Raji (cell line): ENCODE measurements around the gene NUBPL.

ENCODE experiments used
- POLR2A ChIP-seq: IDR thresholded peaks from 2 replicates; pipeline ENCODE4 v1.6.1; 2011; ENCODE audit warnings: low read depth, low read length, control low read depth; ENCODE audit not compliant: insufficient read depth

The NUBPL gene

DNA sequence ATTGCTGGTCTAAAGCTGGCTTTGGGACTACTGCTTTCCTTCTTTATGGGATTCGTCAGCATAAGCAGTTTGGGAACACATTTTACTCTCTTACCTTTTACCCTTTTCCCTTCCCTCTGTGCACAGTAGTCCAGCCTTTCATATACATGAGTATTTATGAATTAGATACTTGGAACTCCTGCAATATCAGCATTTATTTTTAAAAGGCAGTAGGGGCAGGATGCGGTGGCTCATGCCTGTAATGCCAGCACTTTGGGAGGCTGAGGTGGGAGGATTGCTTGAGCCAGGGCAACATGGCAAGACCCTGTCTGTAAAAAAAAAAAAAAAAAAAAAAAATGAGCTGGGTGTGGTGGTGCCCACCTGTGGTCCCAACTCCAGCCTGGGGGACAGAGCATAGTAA lies 3.0 kb downstream of the NUBPL start:
- no peak for TF ChIP-seq POLR2A

DNA sequence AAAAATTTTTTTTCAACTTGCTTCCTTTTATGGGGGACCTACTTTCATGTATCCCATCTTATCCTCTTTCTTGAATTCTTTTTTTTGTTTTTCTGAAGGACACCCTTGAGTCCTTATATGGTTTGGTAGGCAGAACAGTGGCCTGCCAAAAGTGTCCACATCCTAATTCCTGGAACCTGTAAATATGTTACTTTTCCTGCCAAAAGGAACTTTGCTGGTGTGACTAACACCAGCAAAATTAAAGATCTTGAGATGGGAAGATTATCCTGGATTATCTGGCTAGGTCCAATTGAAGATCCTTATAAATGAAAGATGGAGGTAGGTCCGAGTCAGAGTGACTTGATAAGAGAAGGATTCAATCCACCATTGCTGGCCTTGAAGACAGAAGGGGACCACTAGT lies 5.3 kb downstream of the NUBPL start:
- no peak for TF ChIP-seq POLR2A

DNA sequence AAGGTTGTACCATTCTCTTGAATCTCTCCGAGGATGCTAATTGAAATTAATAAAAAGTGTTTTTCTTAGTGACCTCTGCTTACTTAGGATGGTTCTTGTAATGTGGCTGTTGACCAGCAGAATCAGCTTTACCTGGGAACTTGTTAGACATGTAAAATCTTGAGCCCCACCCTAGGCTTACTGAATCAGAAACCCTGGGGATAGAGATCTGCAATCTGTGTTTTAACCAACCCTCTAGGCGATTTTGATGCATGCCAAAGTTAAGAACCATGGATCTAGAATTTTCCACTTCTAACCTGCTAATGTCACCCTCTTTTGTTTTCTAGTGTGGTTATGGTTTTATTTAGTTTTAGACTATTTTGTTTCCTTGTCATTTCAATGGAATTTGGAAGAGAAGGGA lies 6.5 kb downstream of the NUBPL start:
- TF ChIP-seq POLR2A = no peak

DNA sequence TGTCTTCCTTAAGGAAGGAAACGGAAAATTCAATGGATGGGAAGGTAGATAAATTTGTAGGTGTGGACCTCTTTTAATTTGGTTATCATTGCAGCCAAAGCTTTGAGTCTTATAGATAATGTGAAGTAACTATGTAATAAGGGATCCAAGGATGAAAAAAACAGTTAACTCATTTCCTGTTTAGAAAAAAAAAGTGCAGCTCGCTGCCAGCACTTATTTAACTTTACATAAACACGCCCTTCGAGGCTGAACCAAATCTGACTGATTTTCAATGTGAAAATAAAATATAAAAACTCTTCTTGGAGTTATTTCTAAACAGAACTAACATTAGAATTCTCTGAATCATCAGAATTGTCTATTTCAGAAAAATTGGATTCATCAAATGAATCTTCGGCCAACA lies 7.0 kb downstream of the NUBPL start:
- TF ChIP-seq POLR2A = no peak

DNA sequence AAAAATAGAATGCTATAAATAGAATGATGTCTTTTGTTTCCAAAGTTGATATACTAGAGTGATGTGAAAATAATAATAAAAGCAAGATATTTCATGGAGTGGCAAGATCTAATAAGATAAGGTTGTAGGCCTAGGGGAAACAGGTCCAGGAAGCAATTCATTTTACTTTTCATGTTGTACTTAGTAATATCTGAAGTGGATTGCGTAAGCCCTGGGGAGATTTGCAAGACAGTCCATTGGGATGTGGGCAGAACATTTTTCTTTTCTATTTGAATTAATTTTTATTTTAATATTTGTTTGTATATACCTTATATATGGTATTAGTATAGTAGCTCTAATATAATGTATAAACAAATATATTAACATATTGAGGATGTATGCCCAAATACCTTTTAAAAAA lies 7.5 kb downstream of the NUBPL start:
- TF ChIP-seq POLR2A = no peak

DNA sequence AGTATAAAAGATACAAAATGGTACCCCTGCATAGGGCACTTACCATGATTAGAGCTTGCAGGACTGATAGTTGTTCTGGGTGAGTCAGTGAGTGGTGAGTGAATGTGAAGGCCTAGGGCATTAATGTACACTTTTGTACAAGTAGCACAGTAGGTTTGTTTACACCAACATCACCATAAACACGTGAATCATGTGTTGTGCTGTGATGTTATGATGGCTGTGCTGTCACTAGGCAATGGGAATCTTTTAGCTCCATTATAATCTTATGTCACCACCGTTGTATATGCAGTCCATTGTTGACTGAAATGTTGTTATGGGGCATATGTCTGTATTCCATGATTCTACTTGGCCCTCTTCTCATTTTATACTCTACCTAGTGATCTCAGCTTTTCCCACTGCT lies 11.8 kb downstream of the NUBPL start:
- TF ChIP-seq POLR2A = no peak

DNA sequence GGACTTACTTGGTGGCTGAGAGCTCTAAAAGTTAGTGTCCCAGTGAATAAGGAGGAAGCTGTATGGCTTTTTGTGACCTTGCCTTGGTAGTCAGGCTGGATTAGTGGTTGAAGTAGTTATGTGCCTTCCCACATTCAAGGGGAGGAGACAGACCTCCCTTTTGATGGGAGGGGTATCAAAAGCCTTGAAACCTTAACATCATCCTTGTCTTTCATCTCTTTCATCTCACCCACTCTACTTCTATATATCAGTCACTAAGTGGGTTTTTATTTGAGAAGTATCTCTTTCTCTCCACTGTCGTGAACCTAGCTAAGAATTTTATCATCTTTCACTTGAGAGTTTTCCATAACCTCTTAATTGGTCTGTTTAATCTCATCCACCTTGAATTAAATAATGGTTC lies 15.7 kb downstream of the NUBPL start:
- no peak for TF ChIP-seq POLR2A

DNA sequence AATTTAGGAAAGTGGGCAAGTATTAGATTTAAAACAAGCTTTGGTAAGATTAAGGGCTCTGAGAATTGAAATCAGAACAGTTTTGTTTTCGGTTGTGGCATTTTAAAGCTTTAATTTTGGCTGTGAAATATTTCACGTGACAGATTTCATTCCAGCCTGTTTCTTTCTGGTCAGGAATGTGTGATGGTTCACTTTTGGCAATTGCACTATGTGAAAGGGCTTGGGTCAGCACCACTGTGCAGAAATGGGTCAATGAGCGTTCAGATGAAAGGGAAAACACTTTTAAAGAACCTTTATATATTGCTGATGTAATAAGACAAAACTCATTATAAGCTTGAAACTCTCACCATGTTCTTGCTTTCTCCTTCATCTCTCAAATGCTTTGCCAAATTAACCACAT lies 17.1 kb downstream of the NUBPL start:
- TF ChIP-seq POLR2A = no peak

DNA sequence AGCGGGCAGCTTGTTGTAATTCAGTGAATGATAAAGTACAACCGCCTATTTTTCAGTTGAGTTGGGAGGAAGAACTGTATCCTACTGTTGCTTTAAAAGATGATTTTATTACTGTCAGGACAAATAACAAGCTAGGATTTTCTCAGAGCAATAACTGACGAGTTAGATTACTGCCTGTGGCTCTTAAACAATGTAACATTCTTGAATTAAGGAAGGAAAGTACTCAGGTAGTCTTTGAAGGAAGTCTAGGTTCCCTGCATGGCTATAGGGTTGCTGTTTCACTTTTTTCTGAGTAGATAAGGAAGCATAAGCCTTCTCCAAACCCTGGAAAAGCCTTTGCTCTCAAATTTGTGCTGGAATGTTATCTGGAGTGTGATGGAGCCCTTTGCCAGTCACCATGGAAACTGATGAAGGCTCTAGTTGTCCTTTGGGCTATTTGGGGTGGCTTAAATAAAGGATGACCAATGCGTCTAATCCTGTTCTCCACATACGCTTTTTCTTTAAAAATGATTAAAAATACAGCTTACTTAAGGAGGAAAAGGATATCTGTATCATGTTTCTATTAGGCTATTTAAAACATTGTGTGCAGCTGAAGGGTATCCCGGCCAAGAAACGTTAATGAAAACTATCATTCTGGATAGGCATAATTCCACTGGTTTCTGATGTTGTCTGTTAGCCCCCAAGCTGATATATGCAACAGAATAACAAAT lies 17.7 kb downstream of the NUBPL start:
- TF ChIP-seq POLR2A = no peak

DNA sequence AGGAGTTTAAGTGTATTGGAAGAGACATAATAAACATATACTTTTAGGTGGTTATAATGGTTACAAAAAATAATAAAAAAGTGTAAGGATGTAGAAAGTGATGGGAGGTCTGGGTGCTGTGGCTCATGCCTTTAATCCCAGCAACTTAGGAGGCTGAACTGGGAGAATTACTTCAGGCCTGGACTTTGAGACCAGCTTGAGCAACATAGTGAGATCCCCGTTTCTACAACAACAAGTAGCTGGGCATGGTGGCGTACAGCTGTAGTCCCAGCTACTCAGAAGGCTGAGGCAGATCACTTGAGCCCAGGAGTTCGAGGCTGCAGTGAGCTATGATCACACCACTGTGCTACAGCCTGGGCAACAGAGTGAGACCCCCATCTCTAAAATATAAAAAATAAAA lies 19.0 kb downstream of the NUBPL start:
- TF ChIP-seq POLR2A = no peak

DNA sequence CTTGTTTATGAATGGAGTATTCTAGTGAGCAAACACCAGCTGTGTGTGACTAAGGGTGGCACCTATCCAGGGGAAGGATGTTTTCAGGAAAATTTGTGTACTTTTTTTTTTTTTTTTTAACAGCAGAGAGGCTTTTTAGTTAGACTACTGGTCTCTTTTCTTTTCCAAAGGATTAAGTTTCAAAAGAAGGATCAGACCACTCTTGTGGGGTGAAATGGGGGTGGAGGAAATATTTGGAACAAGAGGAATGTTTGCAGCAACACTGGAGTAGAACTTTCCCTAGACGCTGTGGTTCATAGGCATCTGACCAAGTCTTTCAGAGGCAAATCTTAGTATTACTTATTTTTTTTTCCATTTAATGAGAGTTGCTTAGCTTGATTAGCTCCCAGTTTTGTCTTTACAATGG lies 21.1 kb downstream of the NUBPL start:
- no peak for TF ChIP-seq POLR2A

DNA sequence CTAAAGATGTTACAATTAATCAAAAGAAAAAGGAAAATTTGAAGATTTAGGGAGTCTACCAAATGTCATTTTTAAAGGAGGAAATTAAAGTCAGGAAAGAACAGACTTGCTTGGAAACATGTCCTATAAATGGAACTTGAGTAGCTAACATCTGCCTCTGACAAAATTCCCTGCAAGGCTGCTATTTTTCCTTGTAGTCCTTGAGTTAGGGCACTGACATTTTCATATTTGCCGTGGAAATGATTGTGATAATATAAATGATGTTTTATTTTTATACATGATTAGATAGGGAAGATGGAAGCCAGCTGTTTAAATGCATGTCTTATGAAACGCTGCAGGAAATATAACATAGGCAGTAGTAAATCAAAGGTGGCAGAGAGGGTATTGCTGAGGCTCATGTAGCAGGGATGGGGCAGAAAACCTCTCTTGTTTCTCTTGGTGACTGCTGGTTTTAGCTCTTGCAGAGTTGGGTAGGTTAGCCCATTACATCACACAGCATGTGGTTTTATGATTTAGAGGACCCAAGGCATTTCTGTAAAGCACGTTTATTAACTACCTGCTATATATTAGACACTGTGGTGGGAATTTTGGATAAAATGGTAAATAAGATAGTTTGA lies 21.7 kb downstream of the NUBPL start:
- no peak for TF ChIP-seq POLR2A

DNA sequence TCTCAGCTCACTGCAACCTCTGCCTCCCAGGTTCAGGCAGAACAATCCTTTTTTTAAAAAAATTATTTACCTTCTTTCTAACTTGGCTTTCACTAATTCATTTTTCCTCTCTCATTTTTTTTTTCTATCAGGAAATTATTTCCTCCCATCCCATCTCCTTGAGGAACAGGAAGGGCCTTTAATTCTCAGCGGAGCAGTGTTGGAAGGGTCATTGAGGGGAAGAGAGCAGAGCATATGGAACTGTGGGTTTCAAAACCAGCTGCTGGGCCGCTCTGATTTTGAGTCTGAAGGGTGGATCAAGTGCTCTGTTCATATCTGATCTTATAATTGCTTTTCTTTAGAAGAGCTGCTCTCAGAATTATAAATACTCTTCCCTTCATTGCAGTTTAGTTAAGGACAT lies 29.0 kb downstream of the NUBPL start:
- no peak for TF ChIP-seq POLR2A

DNA sequence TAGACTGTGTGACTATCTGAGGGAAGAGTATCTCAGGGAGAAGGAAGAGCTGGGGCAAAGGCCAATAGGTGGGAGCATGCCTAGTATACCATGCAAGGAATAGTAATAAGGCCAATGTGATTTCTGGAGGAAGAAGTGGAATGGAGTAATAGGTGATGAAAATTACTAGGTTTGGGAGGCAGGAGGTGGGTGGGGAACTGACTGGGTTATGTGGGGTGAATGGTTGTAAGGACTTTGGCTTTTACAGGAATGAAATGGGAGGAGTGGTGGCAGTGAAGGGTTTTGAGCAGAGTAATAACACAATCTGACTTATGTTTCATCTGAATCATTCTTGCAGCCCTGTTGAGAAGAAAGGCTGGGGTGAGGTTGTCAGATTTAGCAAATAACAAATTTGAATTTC lies 30.9 kb downstream of the NUBPL start:
- no peak for TF ChIP-seq POLR2A

DNA sequence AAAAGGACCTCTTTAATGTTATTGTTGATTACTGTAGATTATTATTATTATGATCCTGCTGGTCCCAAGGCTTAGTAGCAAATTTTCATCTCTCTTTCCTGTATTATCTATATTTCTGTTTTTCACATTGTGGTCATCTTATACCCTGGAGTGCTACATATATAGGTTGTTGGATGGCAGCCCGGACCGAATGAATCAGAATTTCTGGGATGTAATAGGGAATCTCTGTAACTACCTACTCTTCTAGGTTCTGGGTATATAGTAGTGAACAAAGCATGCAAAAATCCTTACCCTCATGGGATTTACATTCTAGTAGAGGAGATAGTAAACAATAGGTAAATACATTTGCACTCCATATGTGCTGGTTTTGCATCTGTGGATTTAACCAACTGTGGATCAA lies 31.4 kb downstream of the NUBPL start:
- no peak for TF ChIP-seq POLR2A

DNA sequence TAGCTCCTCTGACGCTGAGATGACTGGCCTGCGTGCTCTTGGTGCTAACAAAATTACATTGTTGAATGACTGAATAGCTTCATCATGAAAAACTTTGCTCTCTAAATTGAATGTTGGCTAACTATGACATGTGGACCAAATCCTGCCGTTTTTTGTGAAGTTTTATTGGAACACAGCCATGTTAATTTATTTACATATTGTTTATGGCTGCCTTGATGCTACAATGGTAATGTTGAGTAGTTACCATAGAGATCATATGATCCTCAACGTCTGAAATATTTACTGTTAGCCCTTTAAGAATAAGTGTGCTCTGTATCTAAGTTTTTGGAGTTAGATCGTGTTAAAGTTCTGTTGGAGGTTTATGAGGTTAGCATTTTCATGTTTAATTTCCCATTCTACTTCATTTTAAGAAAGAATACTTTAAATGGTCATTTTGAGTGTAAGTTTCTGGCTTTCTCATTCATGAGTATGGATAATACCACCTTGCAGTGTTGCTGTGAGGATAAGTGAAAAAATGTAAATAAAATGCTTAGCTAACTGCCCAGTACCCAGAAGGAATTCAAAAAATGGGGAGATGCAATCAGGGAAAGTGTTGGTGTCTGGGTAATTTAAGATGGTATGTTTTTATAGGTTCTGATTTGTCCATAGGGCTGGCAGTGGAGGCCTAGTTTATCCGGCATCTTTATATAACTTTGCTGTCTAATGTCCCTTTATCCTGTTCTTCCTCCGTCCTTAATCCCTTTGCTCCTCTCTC lies 35.3 kb downstream of the NUBPL start:
- TF ChIP-seq POLR2A = no peak
